ENCODE measurements around the gene VPS13D. TPM values are rescaled to one million over a fixed set of nuclear protein-coding genes. Genes with fewer than 3 reads are reported as not detected.

The VPS13D gene
- total RNA-seq, 1 experiment from 2014 or later: 29.0 TPM

DNA sequence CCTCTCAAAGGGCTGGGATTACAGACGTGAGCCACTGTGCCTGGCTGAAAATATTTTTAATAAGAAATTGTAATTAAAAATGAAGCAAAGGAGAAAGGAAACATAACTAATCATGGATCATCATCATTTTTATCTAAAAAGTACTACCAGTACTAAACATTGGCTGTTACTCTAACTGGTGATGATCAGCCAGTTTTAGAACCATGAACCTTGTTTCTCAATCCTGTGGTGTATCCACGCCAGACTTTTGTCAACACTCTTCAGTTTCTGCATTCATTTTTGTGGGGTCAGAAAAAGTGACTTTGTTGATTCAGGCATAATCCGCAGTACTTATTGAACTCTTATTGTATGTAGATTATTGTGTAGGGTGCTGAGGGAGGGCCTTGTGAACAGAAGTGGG is 52.3 kb downstream of the VPS13D start:
- no peak for ATAC-seq
- POLR2A ChIA-PET: no interaction called here
- H3K4me1 Mint-ChIP-seq: no peaks in the 10 kb centered on the region

DNA sequence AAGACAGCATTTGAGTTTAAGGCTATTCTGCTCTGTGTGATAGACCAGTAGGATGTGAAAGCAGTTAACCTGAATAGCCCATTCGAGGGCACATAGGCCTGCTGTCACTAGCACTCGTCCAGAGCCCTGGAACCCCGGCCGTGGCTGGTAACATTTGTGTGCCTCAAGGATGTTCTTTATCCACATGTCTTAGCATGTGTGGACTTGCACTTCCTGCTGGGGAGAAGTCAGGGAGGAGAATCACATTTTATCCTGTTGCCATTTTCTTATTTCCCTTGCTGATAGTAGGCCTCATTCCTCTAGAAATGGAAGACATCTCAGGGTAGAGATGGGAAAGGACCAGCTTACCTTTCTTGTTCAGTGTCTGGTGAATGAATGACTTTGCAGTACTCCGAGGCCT is 54.7 kb downstream of the VPS13D start:
- CTCF ChIA-PET: no interaction called here
- peaks cover 25% of the 10 kb centered on the region for H3K36me3 Mint-ChIP-seq

More for the DNA sequence above, 52.3 kb downstream of the VPS13D start:
- no peaks in the 10 kb centered on the region for H3K27me3 Mint-ChIP-seq (ENCODE audit: low read depth)
- no peak overlapping the region for H3K4me3 Mint-ChIP-seq
- no peak for DNase-seq (ENCODE audit: low spot score)
- TF ChIP-seq, protein P1, sequence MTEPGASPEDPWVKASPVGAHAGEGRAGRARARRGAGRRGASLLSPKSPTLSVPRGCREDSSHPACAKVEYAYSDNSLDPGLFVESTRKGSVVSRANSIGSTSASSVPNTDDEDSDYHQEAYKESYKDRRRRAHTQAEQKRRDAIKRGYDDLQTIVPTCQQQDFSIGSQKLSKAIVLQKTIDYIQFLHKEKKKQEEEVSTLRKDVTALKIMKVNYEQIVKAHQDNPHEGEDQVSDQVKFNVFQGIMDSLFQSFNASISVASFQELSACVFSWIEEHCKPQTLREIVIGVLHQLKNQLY (CRISPR knock-in tag; IDR thresholded peaks at IDR 0.05): no peak
- TF ChIP-seq, protein P2, sequence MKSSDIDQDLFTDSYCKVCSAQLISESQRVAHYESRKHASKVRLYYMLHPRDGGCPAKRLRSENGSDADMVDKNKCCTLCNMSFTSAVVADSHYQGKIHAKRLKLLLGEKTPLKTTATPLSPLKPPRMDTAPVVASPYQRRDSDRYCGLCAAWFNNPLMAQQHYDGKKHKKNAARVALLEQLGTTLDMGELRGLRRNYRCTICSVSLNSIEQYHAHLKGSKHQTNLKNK (CRISPR knock-in tag; IDR thresholded peaks at IDR 0.05): no peak
- no peak for TF ChIP-seq RORB (CRISPR knock-in tag; IDR thresholded peaks at IDR 0.05)
- TF ChIP-seq, protein P3, sequence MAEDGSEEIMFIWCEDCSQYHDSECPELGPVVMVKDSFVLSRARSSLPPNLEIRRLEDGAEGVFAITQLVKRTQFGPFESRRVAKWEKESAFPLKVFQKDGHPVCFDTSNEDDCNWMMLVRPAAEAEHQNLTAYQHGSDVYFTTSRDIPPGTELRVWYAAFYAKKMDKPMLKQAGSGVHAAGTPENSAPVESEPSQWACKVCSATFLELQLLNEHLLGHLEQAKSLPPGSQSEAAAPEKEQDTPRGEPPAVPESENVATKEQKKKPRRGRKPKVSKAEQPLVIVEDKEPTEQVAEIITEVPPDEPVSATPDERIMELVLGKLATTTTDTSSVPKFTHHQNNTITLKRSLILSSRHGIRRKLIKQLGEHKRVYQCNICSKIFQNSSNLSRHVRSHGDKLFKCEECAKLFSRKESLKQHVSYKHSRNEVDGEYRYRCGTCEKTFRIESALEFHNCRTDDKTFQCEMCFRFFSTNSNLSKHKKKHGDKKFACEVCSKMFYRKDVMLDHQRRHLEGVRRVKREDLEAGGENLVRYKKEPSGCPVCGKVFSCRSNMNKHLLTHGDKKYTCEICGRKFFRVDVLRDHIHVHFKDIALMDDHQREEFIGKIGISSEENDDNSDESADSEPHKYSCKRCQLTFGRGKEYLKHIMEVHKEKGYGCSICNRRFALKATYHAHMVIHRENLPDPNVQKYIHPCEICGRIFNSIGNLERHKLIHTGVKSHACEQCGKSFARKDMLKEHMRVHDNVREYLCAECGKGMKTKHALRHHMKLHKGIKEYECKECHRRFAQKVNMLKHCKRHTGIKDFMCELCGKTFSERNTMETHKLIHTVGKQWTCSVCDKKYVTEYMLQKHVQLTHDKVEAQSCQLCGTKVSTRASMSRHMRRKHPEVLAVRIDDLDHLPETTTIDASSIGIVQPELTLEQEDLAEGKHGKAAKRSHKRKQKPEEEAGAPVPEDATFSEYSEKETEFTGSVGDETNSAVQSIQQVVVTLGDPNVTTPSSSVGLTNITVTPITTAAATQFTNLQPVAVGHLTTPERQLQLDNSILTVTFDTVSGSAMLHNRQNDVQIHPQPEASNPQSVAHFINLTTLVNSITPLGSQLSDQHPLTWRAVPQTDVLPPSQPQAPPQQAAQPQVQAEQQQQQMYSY (CRISPR knock-in tag; IDR thresholded peaks at IDR 0.05): no peak
- H3K36me3 Mint-ChIP-seq: peaks cover 32% of the 10 kb centered on the region
- CTCF ChIA-PET: no interaction called here
- H3K9me3 Mint-ChIP-seq: no peaks in the 10 kb centered on the region
- no peak overlapping the region for H3K27ac Mint-ChIP-seq

DNA sequence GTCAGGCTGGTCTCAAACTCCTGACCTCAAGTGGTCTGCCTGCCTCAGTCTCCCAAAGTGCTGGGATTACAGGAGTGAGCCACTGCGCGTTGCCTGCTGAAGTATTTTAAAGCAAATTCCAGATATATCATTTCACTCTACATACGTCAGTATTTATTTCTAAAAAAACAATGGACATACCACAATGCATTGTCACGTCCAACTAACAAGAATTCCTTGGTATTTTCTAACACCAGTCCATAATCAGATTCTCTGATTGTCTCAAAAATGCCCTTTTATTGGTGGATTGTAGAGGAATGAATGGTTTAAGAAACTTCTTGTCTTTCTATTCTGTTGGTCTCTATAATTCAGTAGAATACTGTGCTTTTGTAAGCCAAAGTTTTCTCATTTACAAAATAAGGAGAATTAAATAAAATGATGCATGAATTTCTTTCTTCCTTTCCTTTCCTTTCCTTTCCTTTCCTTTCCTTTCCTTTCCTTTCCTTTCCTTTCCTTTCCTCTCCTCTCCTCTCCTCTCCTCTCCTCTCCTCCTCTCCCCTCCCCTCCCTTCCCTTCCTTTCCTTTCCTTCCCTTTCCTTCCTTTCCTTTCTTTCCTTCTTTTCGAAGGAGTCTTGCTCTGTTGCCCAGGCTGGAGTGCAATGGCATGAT is 55.8 kb downstream of the VPS13D start:
- Mint-ChIP-seq H3K9me3 (no peaks in the 10 kb centered on the region), H3K27me3 (ENCODE audit: low read depth) (no peaks in the 10 kb centered on the region), H3K4me1 (no peaks in the 10 kb centered on the region), H3K36me3 (peaks cover 22% of the 10 kb centered on the region), H3K27ac (no peak overlapping the region), H3K4me3 (no peak overlapping the region)
- ChIA-PET POLR2A (no interaction called here), CTCF (interaction anchor here (1.7 kb wide), 1 partner anchor 9 kb away, joined by 5 read pairs; no protein-coding TSS in a partner anchor)
- ATAC-seq (no peak), DNase-seq (ENCODE audit: low spot score) (no peak)
- 0 out of 2 replicates have a peak, but pooled peaks have one; percentile 12 for TF ChIP-seq ZNF121 (CRISPR knock-in tag; IDR thresholded peaks at IDR 0.05)
- TF ChIP-seq, protein P4, sequence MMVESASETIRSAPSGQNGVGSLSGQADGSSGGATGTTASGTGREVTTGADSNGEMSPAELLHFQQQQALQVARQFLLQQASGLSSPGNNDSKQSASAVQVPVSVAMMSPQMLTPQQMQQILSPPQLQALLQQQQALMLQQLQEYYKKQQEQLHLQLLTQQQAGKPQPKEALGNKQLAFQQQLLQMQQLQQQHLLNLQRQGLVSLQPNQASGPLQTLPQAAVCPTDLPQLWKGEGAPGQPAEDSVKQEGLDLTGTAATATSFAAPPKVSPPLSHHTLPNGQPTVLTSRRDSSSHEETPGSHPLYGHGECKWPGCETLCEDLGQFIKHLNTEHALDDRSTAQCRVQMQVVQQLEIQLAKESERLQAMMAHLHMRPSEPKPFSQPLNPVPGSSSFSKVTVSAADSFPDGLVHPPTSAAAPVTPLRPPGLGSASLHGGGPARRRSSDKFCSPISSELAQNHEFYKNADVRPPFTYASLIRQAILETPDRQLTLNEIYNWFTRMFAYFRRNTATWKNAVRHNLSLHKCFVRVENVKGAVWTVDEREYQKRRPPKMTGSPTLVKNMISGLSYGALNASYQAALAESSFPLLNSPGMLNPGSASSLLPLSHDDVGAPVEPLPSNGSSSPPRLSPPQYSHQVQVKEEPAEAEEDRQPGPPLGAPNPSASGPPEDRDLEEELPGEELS (CRISPR knock-in tag; IDR thresholded peaks at IDR 0.05): no peak

More for the DNA sequence above, 54.7 kb downstream of the VPS13D start:
- no peak for DNase-seq (ENCODE audit: low spot score)
- Mint-ChIP-seq H3K27me3 (ENCODE audit: low read depth) (no peaks in the 10 kb centered on the region), H3K4me3 (no peak overlapping the region), H3K4me1 (no peaks in the 10 kb centered on the region), H3K9me3 (no peaks in the 10 kb centered on the region), H3K27ac (no peak overlapping the region)
- TF ChIP-seq NR1H2 (CRISPR knock-in tag; IDR thresholded peaks at IDR 0.05): no peak
- TF ChIP-seq, protein P5, sequence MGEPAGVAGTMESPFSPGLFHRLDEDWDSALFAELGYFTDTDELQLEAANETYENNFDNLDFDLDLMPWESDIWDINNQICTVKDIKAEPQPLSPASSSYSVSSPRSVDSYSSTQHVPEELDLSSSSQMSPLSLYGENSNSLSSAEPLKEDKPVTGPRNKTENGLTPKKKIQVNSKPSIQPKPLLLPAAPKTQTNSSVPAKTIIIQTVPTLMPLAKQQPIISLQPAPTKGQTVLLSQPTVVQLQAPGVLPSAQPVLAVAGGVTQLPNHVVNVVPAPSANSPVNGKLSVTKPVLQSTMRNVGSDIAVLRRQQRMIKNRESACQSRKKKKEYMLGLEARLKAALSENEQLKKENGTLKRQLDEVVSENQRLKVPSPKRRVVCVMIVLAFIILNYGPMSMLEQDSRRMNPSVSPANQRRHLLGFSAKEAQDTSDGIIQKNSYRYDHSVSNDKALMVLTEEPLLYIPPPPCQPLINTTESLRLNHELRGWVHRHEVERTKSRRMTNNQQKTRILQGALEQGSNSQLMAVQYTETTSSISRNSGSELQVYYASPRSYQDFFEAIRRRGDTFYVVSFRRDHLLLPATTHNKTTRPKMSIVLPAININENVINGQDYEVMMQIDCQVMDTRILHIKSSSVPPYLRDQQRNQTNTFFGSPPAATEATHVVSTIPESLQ (CRISPR knock-in tag; IDR thresholded peaks at IDR 0.05): no peak
- POLR2A ChIA-PET: no interaction called here
- ATAC-seq: no peak

DNA sequence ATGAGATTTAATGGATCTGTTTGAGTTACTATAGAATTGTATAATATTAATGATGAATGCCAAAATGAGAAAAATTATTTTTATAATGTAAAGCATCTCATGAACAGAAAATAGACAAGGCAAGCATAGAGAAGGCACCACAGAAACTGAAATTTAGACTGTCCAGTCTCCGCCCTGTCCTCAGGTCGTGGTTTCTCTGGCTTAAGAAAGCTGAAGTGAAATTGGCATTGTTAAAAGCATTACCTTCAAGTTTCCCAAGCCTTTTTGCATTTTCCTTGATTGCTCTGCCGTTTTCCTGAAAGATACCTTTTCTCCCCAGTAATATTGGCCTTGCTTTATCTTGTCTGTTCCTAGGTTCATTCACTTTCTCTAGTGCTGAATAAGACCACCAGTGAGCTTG is 58.0 kb downstream of the VPS13D start:
- Mint-ChIP-seq H3K27ac (no peak overlapping the region), H3K27me3 (ENCODE audit: low read depth) (no peaks in the 10 kb centered on the region), H3K36me3 (peaks cover 11% of the 10 kb centered on the region), H3K9me3 (no peaks in the 10 kb centered on the region), H3K4me1 (no peaks in the 10 kb centered on the region), H3K4me3 (no peak overlapping the region)
- ATAC-seq (no peak), DNase-seq (ENCODE audit: low spot score) (no peak)
- ChIA-PET CTCF (interaction anchor here (2.7 kb wide), 1 partner anchor 12 kb away, joined by 16 read pairs; no protein-coding TSS in a partner anchor), POLR2A (no interaction called here)
- TF ChIP-seq, protein P3 (CRISPR knock-in tag; IDR thresholded peaks at IDR 0.05): no peak
- no peak for TF ChIP-seq ZNF671 (CRISPR knock-in tag; IDR thresholded peaks at IDR 0.05)
- TF ChIP-seq, protein P6, sequence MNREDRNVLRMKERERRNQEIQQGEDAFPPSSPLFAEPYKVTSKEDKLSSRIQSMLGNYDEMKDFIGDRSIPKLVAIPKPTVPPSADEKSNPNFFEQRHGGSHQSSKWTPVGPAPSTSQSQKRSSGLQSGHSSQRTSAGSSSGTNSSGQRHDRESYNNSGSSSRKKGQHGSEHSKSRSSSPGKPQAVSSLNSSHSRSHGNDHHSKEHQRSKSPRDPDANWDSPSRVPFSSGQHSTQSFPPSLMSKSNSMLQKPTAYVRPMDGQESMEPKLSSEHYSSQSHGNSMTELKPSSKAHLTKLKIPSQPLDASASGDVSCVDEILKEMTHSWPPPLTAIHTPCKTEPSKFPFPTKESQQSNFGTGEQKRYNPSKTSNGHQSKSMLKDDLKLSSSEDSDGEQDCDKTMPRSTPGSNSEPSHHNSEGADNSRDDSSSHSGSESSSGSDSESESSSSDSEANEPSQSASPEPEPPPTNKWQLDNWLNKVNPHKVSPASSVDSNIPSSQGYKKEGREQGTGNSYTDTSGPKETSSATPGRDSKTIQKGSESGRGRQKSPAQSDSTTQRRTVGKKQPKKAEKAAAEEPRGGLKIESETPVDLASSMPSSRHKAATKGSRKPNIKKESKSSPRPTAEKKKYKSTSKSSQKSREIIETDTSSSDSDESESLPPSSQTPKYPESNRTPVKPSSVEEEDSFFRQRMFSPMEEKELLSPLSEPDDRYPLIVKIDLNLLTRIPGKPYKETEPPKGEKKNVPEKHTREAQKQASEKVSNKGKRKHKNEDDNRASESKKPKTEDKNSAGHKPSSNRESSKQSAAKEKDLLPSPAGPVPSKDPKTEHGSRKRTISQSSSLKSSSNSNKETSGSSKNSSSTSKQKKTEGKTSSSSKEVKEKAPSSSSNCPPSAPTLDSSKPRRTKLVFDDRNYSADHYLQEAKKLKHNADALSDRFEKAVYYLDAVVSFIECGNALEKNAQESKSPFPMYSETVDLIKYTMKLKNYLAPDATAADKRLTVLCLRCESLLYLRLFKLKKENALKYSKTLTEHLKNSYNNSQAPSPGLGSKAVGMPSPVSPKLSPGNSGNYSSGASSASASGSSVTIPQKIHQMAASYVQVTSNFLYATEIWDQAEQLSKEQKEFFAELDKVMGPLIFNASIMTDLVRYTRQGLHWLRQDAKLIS (CRISPR knock-in tag; IDR thresholded peaks at IDR 0.05; ENCODE audit: borderline replicate concordance): no peak

Data from WTC11 (cell line).